ENCODE data around the gene UPK3BL1. TPM values are rescaled to one million over a fixed set of nuclear protein-coding genes. Genes with fewer than 3 reads are reported as not detected.
"Not testable (repeated sequence)": the region's sequence is repeated elsewhere in the genome, so short reads cannot be mapped to it uniquely, and the experiment has no call there.

Gene UPK3BL1
- polyA plus RNA-seq, 4 donors = 4.7 to 18.5 (median 11.1) TPM

- not testable (repeated sequence) for DNase-seq (ENCODE audit: low read depth in 4 of 4, low spot score in 3 of 4)
These were observed 52.7 kb downstream of the UPK3BL1 start for GRCh38 chr7:102589857-102590256.

Other genes starting within 250 kb of the UPK3BL1 start
- gene PRKRIP1, start 246.4 kb downstream of the UPK3BL1 start, polyA plus RNA-seq (ENCODE audit: insufficient read length in 4 of 4) = 10 to 100 TPM; 33.3 to 38.4 (median 35.2) TPM
- 10 to 100 TPM; 19.6 to 29.8 (median 21.4) TPM for gene ORAI2, start 209.2 kb downstream of the UPK3BL1 start, polyA plus RNA-seq (ENCODE audit: insufficient read length in 4 of 4)
- 10 to 100 TPM; 10.6 to 16.8 (median 11.5) TPM for gene ALKBH4, start 177.9 kb downstream of the UPK3BL1 start, polyA plus RNA-seq (ENCODE audit: insufficient read length in 4 of 4)
- gene LRWD1, start 177.8 kb downstream of the UPK3BL1 start, polyA plus RNA-seq (ENCODE audit: insufficient read length in 4 of 4) = 10 to 100 TPM; 17.9 to 23.8 (median 20.8) TPM
- gene POLR2J, start 163.9 kb downstream of the UPK3BL1 start, polyA plus RNA-seq (ENCODE audit: insufficient read length in 4 of 4) = 10 to 100 TPM; 29.4 to 43.7 (median 31.6) TPM
- 10 to 100 TPM in 2 of 4 donors, 1 to 10 TPM in 2; 7.5 to 22.2 (median 10.1) TPM for gene RASA4B, start 125.0 kb downstream of the UPK3BL1 start, polyA plus RNA-seq (ENCODE audit: insufficient read length in 4 of 4)
- 10 to 100 TPM in 1 of 4 donors, 1 to 10 TPM in 3; 4.6 to 10.9 (median 6.4) TPM for gene UPK3BL2, start 99.1 kb downstream of the UPK3BL1 start, polyA plus RNA-seq (ENCODE audit: insufficient read length in 4 of 4)
- gene SPDYE2, start 91.6 kb downstream of the UPK3BL1 start, polyA plus RNA-seq (ENCODE audit: insufficient read length in 4 of 4) = 1 to 10 TPM; 1.6 to 3.4 (median 2.4) TPM
- gene POLR2J3, start 70.2 kb downstream of the UPK3BL1 start, polyA plus RNA-seq (ENCODE audit: insufficient read length in 4 of 4) = 10 to 100 TPM; 58.9 to 81.7 (median 77.2) TPM
- 10 to 100 TPM; 23.9 to 42.4 (median 31.8) TPM for gene RASA4, start 26.0 kb downstream of the UPK3BL1 start, polyA plus RNA-seq (ENCODE audit: insufficient read length in 4 of 4)
- under 1 TPM; 0.32 to 0.79 (median 0.68) TPM for gene SPDYE2B, start 7.5 kb upstream of the UPK3BL1 start, polyA plus RNA-seq (ENCODE audit: insufficient read length in 4 of 4)
- 1 to 10 TPM; 1.3 to 3.1 (median 2.2) TPM for gene POLR2J2, start 28.9 kb upstream of the UPK3BL1 start, polyA plus RNA-seq (ENCODE audit: insufficient read length in 4 of 4)
- 10 to 100 TPM; 10.1 to 12.3 (median 10.8) TPM for gene FAM185A, start 106.2 kb upstream of the UPK3BL1 start, polyA plus RNA-seq (ENCODE audit: insufficient read length in 4 of 4)